ENCODE data around the gene MBNL2. TPM values are rescaled to one million over a fixed set of nuclear protein-coding genes. Genes with fewer than 3 reads are reported as not detected.

The MBNL2 gene
- total RNA-seq, 1 experiment from 2014 or later, result 49.4 TPM

GRCh38 chr13:97253581-97254293 is 31.6 kb downstream of the MBNL2 start:
- DNase-seq (ENCODE audit: low read depth), result no peak

DNA sequence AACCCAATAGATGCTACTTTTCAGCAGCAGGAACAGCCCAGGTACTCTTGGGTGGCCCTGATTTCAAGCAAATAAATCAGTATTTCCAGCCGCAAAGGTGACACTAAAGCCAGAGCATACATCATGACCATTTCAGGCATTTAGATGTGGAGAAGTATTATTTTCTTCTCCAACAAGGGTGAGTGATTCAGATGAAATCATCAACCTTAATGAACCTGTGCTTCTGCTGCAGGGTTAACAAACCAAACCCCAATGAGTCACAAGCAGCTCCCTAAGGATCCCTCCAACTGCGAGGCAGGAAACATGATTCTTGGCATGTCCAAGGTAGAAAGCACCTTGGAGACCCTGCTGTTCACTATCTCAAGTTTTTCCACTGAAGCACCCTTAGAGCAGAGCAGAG is 32.7 kb downstream of the MBNL2 start:
- DNase-seq (ENCODE audit: low read depth), result peak; percentile 68

DNA sequence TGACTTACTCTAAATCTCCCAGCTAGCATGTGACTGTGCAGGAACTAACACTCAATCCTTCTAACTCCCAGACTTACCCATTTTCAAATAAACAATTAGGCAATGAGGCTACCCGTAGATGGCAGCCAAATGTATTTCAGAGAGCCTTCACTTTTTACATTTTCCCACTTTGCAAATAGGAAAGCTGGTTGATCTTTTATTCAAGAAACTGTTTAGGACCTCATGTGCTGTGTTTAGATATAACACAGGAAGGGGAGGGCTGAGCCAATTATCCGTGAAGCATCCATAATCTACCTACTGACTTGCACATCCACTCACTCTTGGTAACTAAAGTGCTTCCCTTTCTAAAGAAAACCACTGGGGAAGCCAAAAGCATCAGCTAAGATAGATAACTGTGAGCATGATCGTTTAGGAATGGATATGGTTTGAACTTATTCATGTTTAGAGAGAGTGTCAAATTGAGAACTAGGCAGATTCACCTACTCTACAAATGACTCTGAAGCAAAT is 33.4 kb downstream of the MBNL2 start:
- DNase-seq (ENCODE audit: low read depth), result no peak

DNA sequence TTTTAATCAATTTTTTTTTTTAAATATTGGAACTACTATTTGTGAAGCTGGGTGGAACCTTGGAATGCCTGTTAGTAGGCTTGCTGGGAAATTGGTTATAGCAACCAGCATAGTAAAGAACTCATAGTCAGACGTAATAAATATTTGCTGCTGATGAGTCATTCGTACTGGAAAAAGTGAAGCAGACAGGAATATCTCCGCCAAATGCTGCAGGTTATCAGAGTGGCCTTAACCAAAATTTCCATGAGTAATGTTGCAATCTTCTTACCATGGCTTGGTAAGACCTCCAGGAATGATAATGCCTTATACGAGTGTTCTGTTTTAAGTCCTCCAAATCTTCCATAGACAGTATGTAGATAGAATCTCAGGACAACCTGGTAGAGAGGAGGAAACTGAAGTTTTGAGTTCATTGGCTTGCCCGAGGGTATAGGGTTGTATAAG is 34.2 kb downstream of the MBNL2 start:
- DNase-seq (ENCODE audit: low read depth), result peak; percentile 96

DNA sequence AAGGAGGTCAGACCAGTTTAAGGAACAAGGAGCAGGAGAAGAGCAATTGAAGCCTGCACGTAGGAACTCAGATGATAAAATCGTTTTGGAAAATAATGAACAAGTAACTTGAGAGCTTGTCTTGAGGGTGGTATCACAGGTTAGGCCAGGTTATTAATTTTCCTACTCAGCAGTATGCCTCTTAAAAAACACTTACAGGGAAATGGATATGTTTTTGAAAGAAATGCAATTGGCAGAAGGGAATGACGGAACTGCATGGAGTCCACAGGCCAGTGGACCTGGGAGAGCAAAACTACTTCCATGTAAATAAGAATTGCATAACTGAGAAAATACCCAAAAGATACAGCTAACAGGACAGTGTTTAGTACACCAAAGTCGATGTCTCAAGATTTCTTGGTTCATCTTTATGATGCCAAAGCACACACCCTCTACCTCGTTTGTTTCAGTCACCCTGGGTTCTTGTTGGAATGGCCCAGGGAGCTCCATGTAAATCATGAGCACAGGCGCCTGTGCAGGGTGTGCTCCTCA is 35.2 kb downstream of the MBNL2 start:
- DNase-seq (ENCODE audit: low read depth), result no peak

GRCh38 chr13:97257800-97258799 is 36.0 kb downstream of the MBNL2 start:
- DNase-seq (ENCODE audit: low read depth), result peak; percentile 88

GRCh38 chr13:97258801-97259200 is 36.7 kb downstream of the MBNL2 start:
- DNase-seq (ENCODE audit: low read depth), result peak; percentile 63

DNA sequence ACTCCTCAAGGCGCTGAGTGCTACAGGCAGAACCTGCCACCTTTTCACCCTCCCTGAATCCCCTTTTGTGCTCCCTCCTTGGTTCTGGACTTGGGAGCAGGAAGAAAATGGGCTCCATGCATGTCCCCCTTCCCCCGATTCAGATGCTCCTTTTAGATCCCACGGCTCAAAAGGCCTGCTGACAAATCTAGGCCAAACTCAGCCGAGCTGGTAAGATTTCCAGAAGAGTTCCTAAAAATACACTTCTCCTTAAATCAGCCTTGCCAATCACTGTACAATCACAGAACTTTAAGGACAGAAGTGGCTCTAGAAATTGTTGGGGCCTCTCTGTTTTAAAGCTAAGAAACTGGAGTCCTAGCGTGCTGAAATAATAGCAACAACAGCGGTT is 37.3 kb downstream of the MBNL2 start:
- no peak for DNase-seq (ENCODE audit: low read depth)

GRCh38 chr13:97259798-97260714 is 37.9 kb downstream of the MBNL2 start:
- DNase-seq (ENCODE audit: low read depth), result peak; percentile 55

GRCh38 chr13:97261254-97262005 is 39.3 kb downstream of the MBNL2 start:
- DNase-seq (ENCODE audit: low read depth), result no peak

DNA sequence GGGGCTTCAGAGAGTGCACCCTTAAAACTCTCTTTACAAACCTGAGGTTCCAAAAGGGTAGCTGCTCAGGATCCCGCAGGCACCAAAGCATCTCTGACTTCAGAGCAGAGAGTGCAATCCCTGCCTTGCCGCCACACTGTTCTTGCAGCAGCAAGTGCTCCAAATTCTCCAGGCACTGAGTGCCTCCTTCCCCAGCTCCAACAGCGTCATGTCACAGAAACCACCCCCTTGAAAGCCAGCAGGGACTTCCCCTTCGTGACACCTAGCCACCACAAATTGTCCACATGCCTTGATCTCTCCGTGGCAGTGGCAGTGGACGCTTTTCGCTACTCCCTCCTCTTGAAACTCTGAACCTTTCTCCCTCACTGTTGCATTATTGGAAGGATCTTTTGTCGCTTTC is 39.9 kb downstream of the MBNL2 start:
- DNase-seq (ENCODE audit: low read depth), result no peak

GRCh38 chr13:97263160-97263559 is 41.0 kb downstream of the MBNL2 start:
- no peak for DNase-seq (ENCODE audit: low read depth)

- DNase-seq (ENCODE audit: low read depth), result no peak
Measured at GRCh38 chr13:97264663-97265062, 42.5 kb downstream of the MBNL2 start.

GRCh38 chr13:97266332-97266731 is 44.2 kb downstream of the MBNL2 start:
- DNase-seq (ENCODE audit: low read depth), result no peak

GRCh38 chr13:97266772-97267417 is 44.8 kb downstream of the MBNL2 start:
- no peak for DNase-seq (ENCODE audit: low read depth)

DNA sequence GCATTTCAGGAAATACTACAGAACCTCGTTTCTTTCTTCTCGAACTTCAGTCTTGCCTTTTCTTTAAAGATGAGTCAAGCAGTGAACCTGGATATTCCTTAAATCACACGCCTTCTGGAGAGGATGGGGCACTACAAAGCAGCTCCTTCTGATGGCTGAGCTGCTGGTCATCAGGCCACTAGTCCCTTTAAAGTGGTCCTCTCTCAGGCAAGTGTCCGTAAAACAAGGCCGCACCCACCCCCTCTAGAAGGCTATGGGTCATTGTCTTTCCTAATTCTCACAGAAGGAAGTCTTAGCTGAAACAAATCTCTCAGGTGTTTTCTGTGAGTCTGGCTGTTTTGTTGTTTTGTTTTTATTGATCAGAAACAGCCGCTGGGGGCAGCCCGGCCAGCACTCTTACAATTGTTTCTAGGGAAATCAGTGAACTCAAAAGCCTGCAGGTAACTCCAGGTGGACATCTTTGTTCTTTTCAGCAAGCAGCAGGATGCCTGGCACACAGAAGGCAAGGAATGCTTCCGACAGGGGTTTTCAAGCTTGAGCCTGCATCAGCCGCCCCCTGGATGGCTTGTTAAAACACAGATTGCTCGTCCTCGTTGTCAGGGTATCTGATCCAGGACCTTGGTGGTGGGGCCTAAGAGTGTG is 45.4 kb downstream of the MBNL2 start:
- no peak for DNase-seq (ENCODE audit: low read depth)

DNA sequence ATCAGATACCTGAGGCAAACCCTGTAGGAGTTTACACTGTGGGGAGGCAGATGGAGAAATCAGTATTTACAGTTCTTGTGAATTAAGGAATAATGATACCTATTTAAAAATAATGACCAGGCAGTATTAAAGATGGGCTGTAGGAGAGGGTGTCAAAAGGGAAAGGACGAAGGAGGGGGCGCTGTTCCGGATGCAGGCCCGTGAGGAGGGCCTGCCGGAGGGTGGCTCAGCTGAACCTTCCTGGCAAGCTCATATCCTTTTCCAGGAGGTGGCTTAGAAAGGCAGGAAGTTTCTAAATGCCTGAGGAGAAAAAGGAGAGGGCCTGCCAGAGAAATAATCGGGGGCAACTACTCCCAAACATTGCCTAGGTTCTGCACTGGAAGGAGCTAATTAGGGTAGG is 46.6 kb downstream of the MBNL2 start:
- DNase-seq (ENCODE audit: low read depth), result peak; percentile 33

GRCh38 chr13:97269603-97270002 is 47.5 kb downstream of the MBNL2 start:
- no peak for DNase-seq (ENCODE audit: low read depth)

DNA sequence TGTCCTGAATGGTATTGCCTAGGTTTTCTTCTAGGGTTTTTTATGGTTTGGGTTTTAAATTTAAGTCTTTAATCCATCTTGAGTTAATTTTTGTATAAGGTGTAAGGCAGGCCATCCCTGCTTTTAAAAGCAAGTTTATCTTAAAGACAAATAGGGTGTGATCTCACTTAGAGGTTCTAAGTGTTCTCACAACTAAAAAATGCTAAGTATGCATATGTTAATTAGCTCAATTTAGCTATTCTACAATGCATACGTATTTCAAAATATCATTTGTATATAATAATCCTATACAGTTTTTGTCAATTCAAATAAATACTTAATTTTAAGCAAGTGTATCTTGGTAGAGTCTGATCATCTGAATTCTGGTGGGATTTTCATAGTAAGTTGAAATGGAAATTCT is 50.4 kb downstream of the MBNL2 start:
- DNase-seq (ENCODE audit: low read depth), result no peak
